GM19240 (cell line): ENCODE measurements around the gene SPATA2.

Experiments used
- DNase-seq: peaks from one replicate; pipeline ENCODE4 v3.0.0; 2011; ENCODE audit warnings: low spot score; ENCODE audit not compliant: insufficient read length

SPATA2 gene

GRCh38 chr20:49859011-49859410, 56.3 kb downstream of the SPATA2 start:
- DNase-seq: no peak

- no peak for DNase-seq
Observed at GRCh38 chr20:49858076-49858585, 57.2 kb downstream of the SPATA2 start.

GRCh38 chr20:49856904-49857303, 58.4 kb downstream of the SPATA2 start:
- no peak for DNase-seq

- no peak for DNase-seq
Observed at GRCh38 chr20:49854190-49854875, 61.0 kb downstream of the SPATA2 start.

- DNase-seq: no peak
Observed at GRCh38 chr20:49853640-49854039, 61.7 kb downstream of the SPATA2 start.
